WTC11 (cell line): Measurements from ENCODE around the gene UAP1L1. TPM values are rescaled to one million over a fixed set of nuclear protein-coding genes. Genes with fewer than 3 reads are reported as not detected.

Source experiments
- ATAC-seq: fragments of 200-7000 bp; cut with Tn5 transposase; 2 replicates; pipeline ENCODE4 v1.10.0; 2021; ENCODE audit warnings: mild to moderate bottlenecking, moderate library complexity
- CTCF ChIA-PET: fragments of 300-600 bp; sonication (Branson Sonifier 250); formaldehyde crosslinking; loops from one replicate; lab custom pipeline; 2021; ENCODE audit warnings: antibody characterized with exemption; lab: Charles Lee
- POLR2A ChIA-PET: fragments of 350-600 bp; sonication (Branson Sonifier 250); formaldehyde crosslinking; loops from one replicate; lab custom pipeline; 2021; ENCODE audit warnings: antibody characterized with exemption; lab: Charles Lee
- DNase-seq: peaks from one replicate; pipeline ENCODE4 v3.0.0; 2021; ENCODE audit warnings: low spot score
- H3K27ac Mint-ChIP-seq: 2 replicates; pipeline ENCODE4 v1.8.0; 2021; ENCODE audit warnings: mixed read lengths
- H3K27me3 Mint-ChIP-seq: 2 replicates; pipeline ENCODE4 v1.8.0; 2021; ENCODE audit warnings: low read depth, mild to moderate bottlenecking, moderate library complexity, mixed read lengths
- H3K36me3 Mint-ChIP-seq: 2 replicates; pipeline ENCODE4 v1.8.0; 2021; ENCODE audit warnings: mixed read lengths
- H3K4me1 Mint-ChIP-seq: 2 replicates; pipeline ENCODE4 v1.8.0; 2022; ENCODE audit warnings: mixed read lengths
- H3K4me3 Mint-ChIP-seq: 2 replicates; pipeline ENCODE4 v1.8.0; 2021; ENCODE audit warnings: mild to moderate bottlenecking, moderate library complexity, mixed read lengths
- H3K9me3 Mint-ChIP-seq: 2 replicates; pipeline ENCODE4 v1.8.0; 2021; ENCODE audit warnings: mixed read lengths
- CREM ChIP-seq: sonication (generic); formaldehyde crosslinking; IDR thresholded peaks from 2 replicates; pipeline ENCODE4 v1.8.1; 2022; ENCODE audit warnings: mild to moderate bottlenecking, missing genetic modification reagents, moderate library complexity
- ESRRA ChIP-seq: sonication (generic); formaldehyde crosslinking; IDR thresholded peaks from 2 replicates; pipeline ENCODE4 v1.8.1; 2022; ENCODE audit warnings: mild to moderate bottlenecking, missing genetic modification reagents, borderline replicate concordance
- FOXK1 ChIP-seq: sonication (generic); formaldehyde crosslinking; IDR thresholded peaks from 2 replicates; pipeline ENCODE4 v1.8.0; 2022; ENCODE audit warnings: mild to moderate bottlenecking, moderate library complexity, missing genetic modification reagents
- GTF2I ChIP-seq: fragments of 250-450 bp; sonication (Bioruptor Pico); conservative IDR thresholded peaks from 2 replicates; pipeline ENCODE4 v1.4.0; 2021; ENCODE audit warnings: mild to moderate bottlenecking
- HMGA2 ChIP-seq: fragments of 250-450 bp; sonication (Bioruptor Pico); IDR thresholded peaks from 2 replicates; pipeline ENCODE4 v1.4.0; 2021; ENCODE audit warnings: mild to moderate bottlenecking, moderate library complexity
- KAT7 ChIP-seq: sonication (generic); formaldehyde crosslinking; IDR thresholded peaks from 2 replicates; pipeline ENCODE4 v1.8.1; 2023; ENCODE audit warnings: missing genetic modification reagents, mild to moderate bottlenecking, borderline replicate concordance
- NFE2L1 ChIP-seq: sonication (generic); formaldehyde crosslinking; IDR thresholded peaks from 2 replicates; pipeline ENCODE4 v1.8.1; 2023; ENCODE audit warnings: missing genetic modification reagents
- SOX15 ChIP-seq: fragments of 250-450 bp; sonication (Bioruptor Pico); IDR thresholded peaks from 2 replicates; pipeline ENCODE4 v1.9.0; 2021; ENCODE audit warnings: mild to moderate bottlenecking
- TCF7 ChIP-seq: sonication (generic); formaldehyde crosslinking; IDR thresholded peaks from 2 replicates; pipeline ENCODE4 v1.8.0; 2022; ENCODE audit warnings: mild to moderate bottlenecking, low read depth, missing genetic modification reagents, moderate library complexity
- ZBTB21 ChIP-seq: sonication (generic); formaldehyde crosslinking; IDR thresholded peaks from 2 replicates; pipeline ENCODE4 v1.8.1; 2023; ENCODE audit warnings: mild to moderate bottlenecking, missing genetic modification reagents, borderline replicate concordance
- ZNF121 ChIP-seq: sonication (generic); formaldehyde crosslinking; IDR thresholded peaks from 2 replicates; pipeline ENCODE4 v1.8.0; 2023; ENCODE audit warnings: missing genetic modification reagents
- ZNF138 ChIP-seq: sonication (generic); formaldehyde crosslinking; conservative IDR thresholded peaks from 2 replicates; pipeline ENCODE4 v1.8.1; 2022; ENCODE audit warnings: mild to moderate bottlenecking, moderate library complexity, missing genetic modification reagents
- ZNF219 ChIP-seq: sonication (generic); formaldehyde crosslinking; IDR thresholded peaks from 2 replicates; pipeline ENCODE4 v1.8.0; 2023; ENCODE audit warnings: missing genetic modification reagents, mild to moderate bottlenecking, borderline replicate concordance
- ZNF671 ChIP-seq: fragments of 250-450 bp; sonication (Bioruptor Pico); IDR thresholded peaks from 2 replicates; pipeline ENCODE4 v1.8.0; 2021; ENCODE audit warnings: mild to moderate bottlenecking
- total RNA-seq: library from RNA; stranded (reverse); gene quantifications from 3 replicates; pipeline ENCODE4 v1.2.3, GENCODE V29; 2021
- TF ChIP-seq, protein P1 (sequence below): fragments of 200-600 bp; IDR thresholded peaks from 2 replicates; pipeline ENCODE4 v1.8.0; 2022; ENCODE audit warnings: antibody characterized with exemption
- TF ChIP-seq, protein P2 (sequence below): sonication (generic); formaldehyde crosslinking; IDR thresholded peaks from 2 replicates; pipeline ENCODE4 v1.8.1; 2023; ENCODE audit warnings: mild to moderate bottlenecking, moderate library complexity, missing genetic modification reagents
- TF ChIP-seq, protein P3 (sequence below): sonication (generic); formaldehyde crosslinking; IDR thresholded peaks from 2 replicates; pipeline ENCODE4 v1.8.1; 2022; ENCODE audit warnings: low read depth, mild to moderate bottlenecking, moderate library complexity, missing genetic modification reagents, borderline replicate concordance
- TF ChIP-seq, protein P4 (sequence below): fragments of 250-450 bp; sonication (Bioruptor Pico); IDR thresholded peaks from 2 replicates; pipeline ENCODE4 v1.9.0; 2021; ENCODE audit warnings: mild to moderate bottlenecking
- TF ChIP-seq, protein P5 (sequence below): sonication (generic); formaldehyde crosslinking; IDR thresholded peaks from 2 replicates; pipeline ENCODE4 v1.8.0; 2023; ENCODE audit warnings: missing genetic modification reagents
- TF ChIP-seq, protein P6 (sequence below): sonication (generic); formaldehyde crosslinking; IDR thresholded peaks from 2 replicates; pipeline ENCODE4 v1.8.1; 2023; ENCODE audit warnings: mild to moderate bottlenecking, missing genetic modification reagents, moderate library complexity
- TF ChIP-seq, protein P7 (sequence below): sonication (generic); formaldehyde crosslinking; IDR thresholded peaks from 2 replicates; pipeline ENCODE4 v1.8.1; 2023; ENCODE audit warnings: mild to moderate bottlenecking, missing genetic modification reagents
- TF ChIP-seq, protein P8 (sequence below): sonication (generic); formaldehyde crosslinking; IDR thresholded peaks from 2 replicates; pipeline ENCODE4 v1.8.0; 2022; ENCODE audit warnings: mild to moderate bottlenecking, missing genetic modification reagents

Gene UAP1L1
- total RNA-seq, 1 experiment from 2014 or later, result 17.7 TPM

DNA sequence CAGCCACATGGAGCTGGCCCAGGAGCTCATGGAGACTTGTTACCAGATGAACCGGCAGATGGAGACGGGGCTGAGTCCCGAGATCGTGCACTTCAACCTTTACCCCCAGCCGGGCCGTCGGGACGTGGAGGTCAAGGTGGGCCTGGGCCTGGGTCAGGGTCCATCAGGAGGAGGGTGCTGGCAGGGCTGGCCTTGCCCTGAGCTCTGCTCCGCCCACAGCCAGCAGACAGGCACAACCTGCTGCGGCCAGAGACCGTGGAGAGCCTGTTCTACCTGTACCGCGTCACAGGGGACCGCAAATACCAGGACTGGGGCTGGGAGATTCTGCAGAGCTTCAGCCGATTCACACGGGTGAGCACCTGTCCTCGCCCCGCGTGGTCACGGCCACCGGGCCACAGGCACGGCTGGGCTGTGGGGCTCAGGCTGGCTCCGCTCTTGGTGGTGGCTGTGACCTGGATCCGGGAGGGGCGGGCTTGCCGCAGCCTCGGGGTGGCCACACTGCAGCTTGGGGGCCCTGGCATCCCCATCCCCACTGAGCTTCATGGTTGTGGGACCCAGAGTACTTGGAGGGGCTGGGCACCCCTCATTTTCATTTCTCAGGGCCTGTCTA lies 30.1 kb downstream of the UAP1L1 start:
- TF ChIP-seq SOX15 (no peak), ZBTB21 (CRISPR knock-in tag) (no peak), ESRRA (CRISPR knock-in tag) (no peak), HMGA2 (CRISPR knock-in tag) (no peak), NFE2L1 (no peak), GTF2I (no peak), ZNF219 (CRISPR knock-in tag) (no peak), ZNF121 (CRISPR knock-in tag) (no peak)
- TF ChIP-seq, protein P1, sequence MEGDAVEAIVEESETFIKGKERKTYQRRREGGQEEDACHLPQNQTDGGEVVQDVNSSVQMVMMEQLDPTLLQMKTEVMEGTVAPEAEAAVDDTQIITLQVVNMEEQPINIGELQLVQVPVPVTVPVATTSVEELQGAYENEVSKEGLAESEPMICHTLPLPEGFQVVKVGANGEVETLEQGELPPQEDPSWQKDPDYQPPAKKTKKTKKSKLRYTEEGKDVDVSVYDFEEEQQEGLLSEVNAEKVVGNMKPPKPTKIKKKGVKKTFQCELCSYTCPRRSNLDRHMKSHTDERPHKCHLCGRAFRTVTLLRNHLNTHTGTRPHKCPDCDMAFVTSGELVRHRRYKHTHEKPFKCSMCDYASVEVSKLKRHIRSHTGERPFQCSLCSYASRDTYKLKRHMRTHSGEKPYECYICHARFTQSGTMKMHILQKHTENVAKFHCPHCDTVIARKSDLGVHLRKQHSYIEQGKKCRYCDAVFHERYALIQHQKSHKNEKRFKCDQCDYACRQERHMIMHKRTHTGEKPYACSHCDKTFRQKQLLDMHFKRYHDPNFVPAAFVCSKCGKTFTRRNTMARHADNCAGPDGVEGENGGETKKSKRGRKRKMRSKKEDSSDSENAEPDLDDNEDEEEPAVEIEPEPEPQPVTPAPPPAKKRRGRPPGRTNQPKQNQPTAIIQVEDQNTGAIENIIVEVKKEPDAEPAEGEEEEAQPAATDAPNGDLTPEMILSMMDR, result no peak
- TF ChIP-seq, protein P2, sequence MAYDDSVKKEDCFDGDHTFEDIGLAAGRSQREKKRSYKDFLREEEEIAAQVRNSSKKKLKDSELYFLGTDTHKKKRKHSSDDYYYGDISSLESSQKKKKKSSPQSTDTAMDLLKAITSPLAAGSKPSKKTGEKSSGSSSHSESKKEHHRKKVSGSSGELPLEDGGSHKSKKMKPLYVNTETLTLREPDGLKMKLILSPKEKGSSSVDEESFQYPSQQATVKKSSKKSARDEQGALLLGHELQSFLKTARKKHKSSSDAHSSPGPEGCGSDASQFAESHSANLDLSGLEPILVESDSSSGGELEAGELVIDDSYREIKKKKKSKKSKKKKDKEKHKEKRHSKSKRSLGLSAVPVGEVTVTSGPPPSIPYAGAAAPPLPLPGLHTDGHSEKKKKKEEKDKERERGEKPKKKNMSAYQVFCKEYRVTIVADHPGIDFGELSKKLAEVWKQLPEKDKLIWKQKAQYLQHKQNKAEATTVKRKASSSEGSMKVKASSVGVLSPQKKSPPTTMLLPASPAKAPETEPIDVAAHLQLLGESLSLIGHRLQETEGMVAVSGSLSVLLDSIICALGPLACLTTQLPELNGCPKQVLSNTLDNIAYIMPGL (CRISPR knock-in tag), result no peak
- TF ChIP-seq, protein P3, sequence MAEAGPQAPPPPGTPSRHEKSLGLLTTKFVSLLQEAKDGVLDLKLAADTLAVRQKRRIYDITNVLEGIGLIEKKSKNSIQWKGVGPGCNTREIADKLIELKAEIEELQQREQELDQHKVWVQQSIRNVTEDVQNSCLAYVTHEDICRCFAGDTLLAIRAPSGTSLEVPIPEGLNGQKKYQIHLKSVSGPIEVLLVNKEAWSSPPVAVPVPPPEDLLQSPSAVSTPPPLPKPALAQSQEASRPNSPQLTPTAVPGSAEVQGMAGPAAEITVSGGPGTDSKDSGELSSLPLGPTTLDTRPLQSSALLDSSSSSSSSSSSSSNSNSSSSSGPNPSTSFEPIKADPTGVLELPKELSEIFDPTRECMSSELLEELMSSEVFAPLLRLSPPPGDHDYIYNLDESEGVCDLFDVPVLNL (CRISPR knock-in tag), result no peak
- TF ChIP-seq, all 79 proteins: peak for 0
- ATAC-seq, result no peak
- no peaks in the 10 kb centered on the region for H3K4me1 Mint-ChIP-seq
- H3K36me3 Mint-ChIP-seq, result 0 out of 2 replicates have a peak, but pooled peaks cover 7% of the 10 kb centered on the region
- H3K9me3 Mint-ChIP-seq, result no peaks in the 10 kb centered on the region
- H3K27ac Mint-ChIP-seq, result no peak overlapping the region
- no peak for DNase-seq
- no peaks in the 10 kb centered on the region for H3K27me3 Mint-ChIP-seq
- CTCF ChIA-PET, result interaction anchor here (0.6 to 2.0 kb wide), 4 partner anchors 39 to 150 kb away, joined by 3 to 8 read pairs (median 3); no protein-coding TSS in a partner anchor
- POLR2A ChIA-PET, result no interaction called here
- H3K4me3 Mint-ChIP-seq, result no peak overlapping the region

DNA sequence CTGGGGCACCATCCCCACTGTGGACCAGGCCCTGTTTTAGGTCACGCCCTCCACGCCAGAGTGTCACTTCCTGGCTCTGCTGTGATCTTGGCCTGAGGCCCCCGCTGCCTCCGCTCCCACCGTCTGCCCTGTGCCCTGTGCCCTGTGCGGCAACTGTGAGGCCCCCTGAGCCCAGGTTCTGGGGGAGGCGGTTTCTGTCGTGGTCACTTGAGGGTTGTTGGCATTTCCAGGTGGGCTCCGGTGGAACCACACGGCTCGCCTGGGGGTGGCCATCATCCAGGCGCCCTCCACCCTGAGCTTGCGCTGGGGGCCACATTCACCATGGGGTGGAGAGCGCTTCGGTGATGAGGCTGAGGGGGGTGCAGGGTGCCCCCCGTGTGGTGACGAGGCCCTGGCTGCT lies 30.7 kb downstream of the UAP1L1 start:
- Mint-ChIP-seq H3K36me3 (0 out of 2 replicates have a peak, but pooled peaks cover 7% of the 10 kb centered on the region), H3K4me1 (no peaks in the 10 kb centered on the region), H3K9me3 (no peaks in the 10 kb centered on the region), H3K4me3 (no peak overlapping the region), H3K27ac (no peak overlapping the region), H3K27me3 (peaks cover 2% of the 10 kb centered on the region; the same call in 1 of the 2 replicates)
- ATAC-seq, result no peak
- DNase-seq, result no peak
- ChIA-PET CTCF (interaction anchor here (0.6 to 2.0 kb wide), 3 partner anchors 40 to 443 kb away, joined by 3 to 8 read pairs (median 4); no protein-coding TSS in a partner anchor), POLR2A (no interaction called here)
- TF ChIP-seq FOXK1 (CRISPR knock-in tag), result no peak
- TF ChIP-seq ZNF671 (CRISPR knock-in tag), result no peak
- TF ChIP-seq, protein P4, sequence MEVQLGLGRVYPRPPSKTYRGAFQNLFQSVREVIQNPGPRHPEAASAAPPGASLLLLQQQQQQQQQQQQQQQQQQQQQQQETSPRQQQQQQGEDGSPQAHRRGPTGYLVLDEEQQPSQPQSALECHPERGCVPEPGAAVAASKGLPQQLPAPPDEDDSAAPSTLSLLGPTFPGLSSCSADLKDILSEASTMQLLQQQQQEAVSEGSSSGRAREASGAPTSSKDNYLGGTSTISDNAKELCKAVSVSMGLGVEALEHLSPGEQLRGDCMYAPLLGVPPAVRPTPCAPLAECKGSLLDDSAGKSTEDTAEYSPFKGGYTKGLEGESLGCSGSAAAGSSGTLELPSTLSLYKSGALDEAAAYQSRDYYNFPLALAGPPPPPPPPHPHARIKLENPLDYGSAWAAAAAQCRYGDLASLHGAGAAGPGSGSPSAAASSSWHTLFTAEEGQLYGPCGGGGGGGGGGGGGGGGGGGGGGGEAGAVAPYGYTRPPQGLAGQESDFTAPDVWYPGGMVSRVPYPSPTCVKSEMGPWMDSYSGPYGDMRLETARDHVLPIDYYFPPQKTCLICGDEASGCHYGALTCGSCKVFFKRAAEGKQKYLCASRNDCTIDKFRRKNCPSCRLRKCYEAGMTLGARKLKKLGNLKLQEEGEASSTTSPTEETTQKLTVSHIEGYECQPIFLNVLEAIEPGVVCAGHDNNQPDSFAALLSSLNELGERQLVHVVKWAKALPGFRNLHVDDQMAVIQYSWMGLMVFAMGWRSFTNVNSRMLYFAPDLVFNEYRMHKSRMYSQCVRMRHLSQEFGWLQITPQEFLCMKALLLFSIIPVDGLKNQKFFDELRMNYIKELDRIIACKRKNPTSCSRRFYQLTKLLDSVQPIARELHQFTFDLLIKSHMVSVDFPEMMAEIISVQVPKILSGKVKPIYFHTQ, result no peak
- TF ChIP-seq TCF7 (CRISPR knock-in tag), result no peak
- no peak for TF ChIP-seq ZNF138
- no peak for TF ChIP-seq CREM (CRISPR knock-in tag)
- TF ChIP-seq, protein P5, sequence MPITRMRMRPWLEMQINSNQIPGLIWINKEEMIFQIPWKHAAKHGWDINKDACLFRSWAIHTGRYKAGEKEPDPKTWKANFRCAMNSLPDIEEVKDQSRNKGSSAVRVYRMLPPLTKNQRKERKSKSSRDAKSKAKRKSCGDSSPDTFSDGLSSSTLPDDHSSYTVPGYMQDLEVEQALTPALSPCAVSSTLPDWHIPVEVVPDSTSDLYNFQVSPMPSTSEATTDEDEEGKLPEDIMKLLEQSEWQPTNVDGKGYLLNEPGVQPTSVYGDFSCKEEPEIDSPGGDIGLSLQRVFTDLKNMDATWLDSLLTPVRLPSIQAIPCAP (CRISPR knock-in tag), result no peak
- TF ChIP-seq, protein P6, sequence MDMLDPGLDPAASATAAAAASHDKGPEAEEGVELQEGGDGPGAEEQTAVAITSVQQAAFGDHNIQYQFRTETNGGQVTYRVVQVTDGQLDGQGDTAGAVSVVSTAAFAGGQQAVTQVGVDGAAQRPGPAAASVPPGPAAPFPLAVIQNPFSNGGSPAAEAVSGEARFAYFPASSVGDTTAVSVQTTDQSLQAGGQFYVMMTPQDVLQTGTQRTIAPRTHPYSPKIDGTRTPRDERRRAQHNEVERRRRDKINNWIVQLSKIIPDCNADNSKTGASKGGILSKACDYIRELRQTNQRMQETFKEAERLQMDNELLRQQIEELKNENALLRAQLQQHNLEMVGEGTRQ (CRISPR knock-in tag), result no peak
- TF ChIP-seq KAT7 (CRISPR knock-in tag), result no peak
- TF ChIP-seq, protein P7, sequence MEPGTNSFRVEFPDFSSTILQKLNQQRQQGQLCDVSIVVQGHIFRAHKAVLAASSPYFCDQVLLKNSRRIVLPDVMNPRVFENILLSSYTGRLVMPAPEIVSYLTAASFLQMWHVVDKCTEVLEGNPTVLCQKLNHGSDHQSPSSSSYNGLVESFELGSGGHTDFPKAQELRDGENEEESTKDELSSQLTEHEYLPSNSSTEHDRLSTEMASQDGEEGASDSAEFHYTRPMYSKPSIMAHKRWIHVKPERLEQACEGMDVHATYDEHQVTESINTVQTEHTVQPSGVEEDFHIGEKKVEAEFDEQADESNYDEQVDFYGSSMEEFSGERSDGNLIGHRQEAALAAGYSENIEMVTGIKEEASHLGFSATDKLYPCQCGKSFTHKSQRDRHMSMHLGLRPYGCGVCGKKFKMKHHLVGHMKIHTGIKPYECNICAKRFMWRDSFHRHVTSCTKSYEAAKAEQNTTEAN (CRISPR knock-in tag), result no peak
- TF ChIP-seq, protein P8, sequence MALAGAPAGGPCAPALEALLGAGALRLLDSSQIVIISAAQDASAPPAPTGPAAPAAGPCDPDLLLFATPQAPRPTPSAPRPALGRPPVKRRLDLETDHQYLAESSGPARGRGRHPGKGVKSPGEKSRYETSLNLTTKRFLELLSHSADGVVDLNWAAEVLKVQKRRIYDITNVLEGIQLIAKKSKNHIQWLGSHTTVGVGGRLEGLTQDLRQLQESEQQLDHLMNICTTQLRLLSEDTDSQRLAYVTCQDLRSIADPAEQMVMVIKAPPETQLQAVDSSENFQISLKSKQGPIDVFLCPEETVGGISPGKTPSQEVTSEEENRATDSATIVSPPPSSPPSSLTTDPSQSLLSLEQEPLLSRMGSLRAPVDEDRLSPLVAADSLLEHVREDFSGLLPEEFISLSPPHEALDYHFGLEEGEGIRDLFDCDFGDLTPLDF, result no peak
